ENCODE data around the gene TXNRD2.

The TXNRD2 gene

GRCh38 chr22:19864538-19865106, 77.0 kb downstream of the TXNRD2 start:
- DNase-seq (ENCODE audit: low read depth, low spot score): no peak

- no peak for DNase-seq (ENCODE audit: low read depth, low spot score)
These were observed 78.0 kb downstream of the TXNRD2 start for GRCh38 chr22:19863571-19863970.

- DNase-seq (ENCODE audit: low read depth, low spot score): no peak
These were observed 78.9 kb downstream of the TXNRD2 start for GRCh38 chr22:19862619-19863246.

- no peak for DNase-seq (ENCODE audit: low read depth, low spot score)
These were observed 81.6 kb downstream of the TXNRD2 start for GRCh38 chr22:19859861-19860510.

GRCh38 chr22:19857382-19857781, 84.2 kb downstream of the TXNRD2 start:
- no peak for DNase-seq (ENCODE audit: low read depth, low spot score)

- DNase-seq (ENCODE audit: low read depth, low spot score): peak; percentile 70
These were observed 85.9 kb downstream of the TXNRD2 start for GRCh38 chr22:19855504-19856409.

- peak; percentile 97 for DNase-seq (ENCODE audit: low read depth, low spot score)
These were observed 86.7 kb downstream of the TXNRD2 start, which contains the start of the genes GNB1L and RTL10 for GRCh38 chr22:19854778-19855503. GNB1L (minus strand) TSS chr22:19854874; CDS start chr22:19821355, 33,519 bp downstream. RTL10 (minus strand) TSS chr22:19854874; CDS start chr22:19852261, 2,613 bp downstream.

GRCh38 chr22:19853879-19854777, 87.5 kb downstream of the TXNRD2 start:
- peak; percentile 12 for DNase-seq (ENCODE audit: low read depth, low spot score)

GRCh38 chr22:19853058-19853878, 88.3 kb downstream of the TXNRD2 start:
- DNase-seq (ENCODE audit: low read depth, low spot score): no peak

- no peak for DNase-seq (ENCODE audit: low read depth, low spot score)
These were observed 89.3 kb downstream of the TXNRD2 start for GRCh38 chr22:19852177-19852781.

GRCh38 chr22:19851291-19852176, 90.1 kb downstream of the TXNRD2 start:
- no peak for DNase-seq (ENCODE audit: low read depth, low spot score)

GRCh38 chr22:19850763-19851109, 90.9 kb downstream of the TXNRD2 start:
- DNase-seq (ENCODE audit: low read depth, low spot score): no peak

GRCh38 chr22:19849835-19850762, 91.5 kb downstream of the TXNRD2 start:
- DNase-seq (ENCODE audit: low read depth, low spot score): peak; percentile 89

GRCh38 chr22:19848298-19849224, 93.1 kb downstream of the TXNRD2 start:
- DNase-seq (ENCODE audit: low read depth, low spot score): no peak

GRCh38 chr22:19847345-19847632, 94.3 kb downstream of the TXNRD2 start:
- DNase-seq (ENCODE audit: low read depth, low spot score): no peak

All from ELF-1 (cell line).